AML-193 (cell line): ENCODE results near the gene SLC4A4.
"Not testable (repeated sequence)": the region's sequence is repeated elsewhere in the genome, so short reads cannot be mapped to it uniquely, and the experiment has no call there.

Experiments used
- DNase-seq, 2 experiments: peaks; one replicate each; lab custom pipeline; 2025; lab: John Stamatoyannopoulos, UW

SLC4A4 gene

DNA sequence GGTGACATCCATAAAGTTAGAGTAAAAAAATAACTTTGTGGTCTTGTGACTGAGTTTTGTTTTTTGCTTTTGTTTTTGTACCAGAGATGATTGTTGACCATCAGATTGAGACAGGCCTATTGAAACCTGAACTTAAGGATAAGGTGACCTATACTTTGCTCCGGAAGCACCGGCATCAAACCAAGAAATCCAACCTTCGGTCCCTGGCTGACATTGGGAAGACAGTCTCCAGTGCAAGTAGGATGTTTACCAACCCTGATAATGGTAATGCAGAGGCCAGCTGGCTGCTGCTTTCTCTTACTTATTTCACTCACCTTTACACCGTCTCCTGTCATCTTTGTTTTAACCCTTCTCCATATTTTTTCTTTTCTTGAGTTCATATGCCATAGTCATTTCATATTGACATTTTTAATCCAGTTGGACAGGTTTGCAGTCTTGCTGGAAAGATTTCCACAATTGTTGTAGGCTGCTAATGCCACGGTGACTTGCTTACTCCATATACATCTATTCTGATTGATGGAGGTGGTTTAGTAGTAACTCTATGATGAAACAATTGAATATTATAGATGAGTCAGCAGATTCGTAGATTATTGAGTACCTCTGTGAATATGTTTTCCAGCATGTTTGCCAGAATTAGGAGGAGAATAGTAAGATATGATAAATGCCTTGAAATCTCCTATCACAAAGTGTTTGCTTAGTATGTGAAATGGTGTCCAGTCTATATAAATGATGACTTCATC is 18.3 kb downstream of the SLC4A4 start:
- DNase-seq, result no peak

DNA sequence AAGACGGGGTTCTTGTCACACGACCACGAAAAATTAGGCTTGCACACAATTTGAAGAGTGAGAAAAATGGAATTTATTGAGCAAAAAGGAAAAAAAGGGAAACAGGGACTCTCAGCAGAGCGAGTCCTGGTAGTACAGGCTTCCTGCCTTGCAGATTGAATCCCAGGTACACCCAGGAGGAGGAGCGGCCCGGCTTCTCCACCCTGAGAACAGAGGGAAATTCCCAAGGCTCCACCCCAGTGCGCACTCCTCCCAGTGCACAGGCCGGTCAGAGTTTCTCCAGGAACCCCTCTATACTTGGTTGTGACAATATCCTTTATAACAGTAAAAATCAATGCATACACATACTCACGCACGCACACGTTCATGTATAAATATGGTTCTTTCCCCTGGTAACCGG is 22.0 kb downstream of the SLC4A4 start:
- no peak for DNase-seq

DNA sequence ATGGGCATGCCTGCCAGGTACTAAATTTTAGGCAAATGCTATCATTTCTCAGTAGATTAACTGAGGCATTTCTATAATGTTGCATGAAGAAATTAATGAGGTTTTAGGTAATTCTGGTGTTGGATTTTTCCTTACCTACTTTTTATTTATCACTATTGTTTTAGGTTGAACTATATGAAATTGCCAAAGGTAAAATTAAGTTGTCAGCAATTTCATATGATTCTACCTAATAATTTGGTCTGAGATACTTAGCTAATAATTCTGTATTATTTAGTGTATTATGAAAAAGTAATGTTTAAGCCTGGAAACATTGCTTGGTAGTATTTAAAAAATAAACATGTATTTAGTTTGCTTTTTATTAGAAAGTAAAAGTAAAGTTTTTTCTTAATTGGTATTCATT is 22.7 kb downstream of the SLC4A4 start:
- no peak for DNase-seq

DNA sequence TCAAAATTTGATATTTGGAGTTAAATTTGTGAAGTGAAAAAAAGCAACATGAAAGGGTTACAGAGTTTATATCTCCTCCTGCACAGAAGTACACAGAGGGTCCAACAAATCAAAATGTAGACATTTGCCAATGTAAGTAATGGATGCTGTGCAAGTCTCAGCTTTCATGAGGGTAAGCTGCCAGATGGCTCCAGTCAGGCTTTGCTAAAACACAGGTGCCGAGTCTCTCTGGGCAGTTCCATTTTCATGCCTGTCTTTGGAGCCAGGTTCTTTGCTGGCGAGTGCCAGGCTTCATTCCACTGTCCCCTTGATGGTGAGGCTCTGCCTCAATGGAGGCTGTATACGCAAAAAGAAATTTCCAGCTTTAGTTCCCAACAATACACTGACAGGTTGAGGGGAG is 27.9 kb downstream of the SLC4A4 start:
- DNase-seq, result no peak

DNA sequence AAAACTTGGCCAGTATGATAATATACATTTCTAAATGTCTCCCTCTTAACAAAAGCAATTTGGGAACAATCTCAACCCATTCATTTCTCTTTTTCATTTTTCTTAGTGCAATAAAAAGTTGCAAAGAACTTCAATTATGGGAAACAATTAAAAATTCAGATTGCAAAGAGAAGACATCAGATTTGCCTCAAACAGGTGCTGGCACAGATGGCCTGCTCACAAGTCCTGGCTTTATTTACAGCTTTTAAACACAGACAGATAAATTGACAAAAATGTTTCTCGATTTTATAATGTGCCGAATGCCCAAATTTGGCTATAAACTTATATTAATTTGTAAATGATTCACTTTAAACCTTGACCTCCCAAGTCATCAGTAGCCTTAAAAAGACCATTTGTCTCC is 28.7 kb downstream of the SLC4A4 start:
- DNase-seq, result no peak

DNA sequence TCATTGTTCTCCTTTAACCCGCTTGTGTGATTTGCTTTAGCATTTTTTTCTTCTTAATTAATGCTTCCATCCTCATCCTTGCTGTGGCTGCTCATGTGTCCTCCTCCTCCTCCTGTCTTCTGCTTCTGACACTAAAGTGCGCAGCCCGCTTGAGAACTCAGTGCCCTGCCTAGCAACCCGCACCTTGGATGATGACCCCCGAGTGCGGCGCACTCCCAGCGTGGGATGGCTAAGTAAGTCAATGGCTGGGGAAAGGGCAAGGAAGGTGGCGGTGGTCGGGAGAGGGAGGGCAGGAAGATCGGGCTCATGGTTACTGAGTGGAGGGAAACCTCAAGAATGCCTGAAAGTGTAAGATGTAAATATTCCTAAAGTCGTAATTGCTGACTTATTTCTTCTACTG is 30.1 kb downstream of the SLC4A4 start:
- DNase-seq, result no peak

DNA sequence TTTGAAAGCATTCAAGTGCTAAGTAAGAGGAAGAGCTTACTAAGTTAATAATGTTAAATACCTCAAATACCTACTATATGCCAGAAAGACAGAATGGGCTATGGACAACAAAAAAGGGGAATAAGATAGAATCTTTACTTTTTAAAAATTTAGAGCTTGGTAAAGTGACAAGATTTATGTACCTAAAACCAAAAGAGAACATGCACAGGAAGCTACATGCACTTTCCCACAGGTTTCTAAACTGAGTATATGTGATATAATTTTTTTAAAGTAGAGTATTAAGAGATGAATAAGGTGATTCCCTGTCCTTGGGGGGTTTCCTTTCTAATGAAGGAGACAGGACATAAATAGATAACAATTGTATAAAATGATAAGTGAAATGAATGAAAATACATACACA is 30.7 kb downstream of the SLC4A4 start:
- no peak for DNase-seq

DNA sequence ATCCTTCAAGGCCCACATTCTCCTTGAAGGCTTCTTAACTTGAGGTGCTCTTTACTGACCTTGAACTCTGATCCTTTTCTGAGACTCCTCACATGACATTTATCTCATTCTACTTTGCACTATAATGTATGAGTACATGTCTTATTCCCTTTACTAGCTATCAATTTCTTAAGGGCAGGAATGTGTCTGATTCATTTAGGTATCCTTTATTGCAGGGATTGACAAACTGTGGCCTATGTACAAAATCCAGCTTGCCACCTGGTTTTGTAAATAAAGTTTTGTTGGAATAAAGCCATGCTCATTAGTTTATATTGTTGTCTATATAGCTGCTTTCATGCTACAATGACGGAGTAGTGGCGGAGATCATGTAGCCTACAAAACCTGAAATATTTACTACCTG is 36.7 kb downstream of the SLC4A4 start:
- DNase-seq, result no peak

DNA sequence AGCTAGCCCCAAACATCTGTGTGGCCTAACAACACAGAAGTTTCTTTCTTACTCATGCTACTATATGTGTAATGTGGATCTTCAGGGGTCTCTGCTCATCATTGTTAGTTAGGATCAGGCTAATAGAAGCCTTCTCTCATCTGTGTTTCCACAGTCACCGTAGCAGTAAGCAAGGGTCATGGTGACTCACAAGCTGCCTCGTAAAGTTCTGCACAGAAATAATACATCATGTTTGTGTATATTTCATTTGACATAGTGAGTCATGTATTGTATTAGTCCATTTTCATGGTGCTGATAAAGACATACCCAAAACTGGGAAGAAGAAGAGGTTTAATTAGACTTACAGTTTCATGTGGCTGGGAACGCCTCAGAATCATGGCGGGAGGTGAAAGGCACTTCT is 38.7 kb downstream of the SLC4A4 start:
- DNase-seq, result no peak

DNA sequence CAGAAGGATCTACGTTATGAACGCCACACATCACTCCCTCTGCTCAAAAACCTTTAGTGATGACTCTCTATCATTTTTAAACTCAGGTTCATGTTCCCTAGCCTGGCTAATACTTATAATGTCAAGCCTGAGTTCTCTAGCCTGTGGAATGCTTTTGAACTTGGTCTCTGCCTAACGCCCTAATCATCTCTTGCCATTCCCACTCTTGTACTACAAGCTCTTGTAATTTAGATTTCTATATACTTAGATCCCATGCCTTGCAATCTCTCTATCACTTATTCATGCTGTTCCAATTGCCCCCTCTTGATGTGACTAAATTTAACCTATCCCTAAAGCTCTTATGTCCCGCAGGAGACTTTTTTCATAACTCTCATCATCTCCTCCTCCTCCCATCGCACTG is 40.3 kb downstream of the SLC4A4 start:
- DNase-seq, result no peak

DNA sequence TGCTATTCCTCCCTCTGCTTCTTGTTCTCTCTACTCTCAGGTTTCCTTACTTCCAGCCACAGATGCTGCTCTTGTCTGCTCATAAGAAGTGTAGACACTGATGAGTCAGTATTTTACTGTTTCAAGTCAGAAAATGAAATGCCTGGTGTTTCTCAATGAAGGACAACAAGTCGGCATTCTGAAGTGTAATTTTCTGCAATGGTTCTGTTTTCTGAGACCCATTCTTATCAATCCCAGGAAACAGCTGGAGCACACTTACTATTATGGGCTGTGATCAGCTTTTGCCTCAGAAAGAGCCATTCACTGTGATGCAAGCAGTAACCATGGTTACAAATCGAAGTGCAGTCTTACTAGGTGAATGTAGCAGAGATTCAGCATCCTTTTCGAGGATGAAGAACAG is 42.0 kb downstream of the SLC4A4 start:
- DNase-seq, result no peak

DNA sequence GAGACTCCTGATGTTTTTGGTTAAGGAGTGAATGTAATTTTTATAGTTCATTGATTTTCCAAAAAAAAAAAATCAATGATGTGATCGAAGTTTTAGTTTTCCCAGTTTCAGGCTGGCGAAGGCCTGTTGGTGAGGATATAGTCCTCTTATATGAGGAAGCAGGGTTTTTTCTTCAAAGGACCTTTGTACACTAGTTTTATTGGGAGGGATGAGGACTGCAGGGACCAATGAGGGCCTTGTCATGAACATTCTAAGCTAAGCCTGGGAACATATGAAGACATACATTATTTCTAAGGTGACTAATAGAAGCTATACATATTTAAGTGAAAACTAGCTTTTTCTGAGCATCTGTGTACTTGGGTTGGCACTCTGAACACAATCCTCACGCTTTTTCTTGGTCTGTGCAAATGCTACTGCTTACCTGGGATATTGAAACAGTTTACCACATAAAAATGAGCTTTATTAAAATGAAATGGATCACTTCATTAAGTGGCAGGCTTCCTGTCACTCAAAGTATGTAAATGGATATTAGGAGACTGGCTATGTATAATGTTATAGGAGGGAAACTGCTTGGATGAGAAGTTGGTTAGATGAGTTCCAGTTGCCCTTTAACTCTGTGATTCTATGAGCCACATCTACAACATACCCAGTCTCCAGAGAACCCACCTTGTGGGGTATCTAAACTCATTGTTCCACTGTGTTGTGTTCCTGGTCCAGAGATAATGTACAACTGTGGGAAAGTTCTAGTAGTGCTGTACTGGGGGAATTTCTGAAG is 43.5 kb downstream of the SLC4A4 start:
- DNase-seq, result no peak

DNA sequence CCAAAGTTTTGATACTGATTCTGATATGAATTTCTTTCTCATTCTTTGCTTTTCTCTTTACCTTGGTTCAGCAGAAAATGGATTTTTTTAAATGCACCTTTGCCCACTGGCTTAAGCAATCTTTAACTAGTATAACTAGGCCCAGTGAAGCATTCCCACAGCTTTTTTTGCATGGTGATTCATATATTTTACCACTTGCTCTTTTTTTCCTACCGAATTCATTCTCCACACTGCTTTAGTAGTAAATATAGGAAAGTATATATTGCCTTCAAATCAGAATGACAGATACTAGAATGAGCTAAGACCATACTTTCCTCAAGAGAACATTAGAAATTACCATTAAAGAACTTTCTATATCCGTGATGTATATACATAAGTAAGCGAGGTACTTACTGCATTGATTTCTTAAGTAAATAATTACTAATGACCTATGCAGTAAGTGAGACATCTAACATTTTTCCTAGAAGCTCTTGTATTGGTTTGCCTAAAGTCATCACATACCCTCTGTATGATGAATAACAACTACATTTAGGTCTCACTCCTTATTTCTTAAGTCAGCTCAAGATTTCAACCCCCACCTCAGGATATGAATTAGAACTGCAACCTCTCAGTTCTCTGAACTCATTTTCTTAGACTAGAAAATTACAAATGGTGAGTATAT is 44.2 kb downstream of the SLC4A4 start:
- no peak for DNase-seq

DNA sequence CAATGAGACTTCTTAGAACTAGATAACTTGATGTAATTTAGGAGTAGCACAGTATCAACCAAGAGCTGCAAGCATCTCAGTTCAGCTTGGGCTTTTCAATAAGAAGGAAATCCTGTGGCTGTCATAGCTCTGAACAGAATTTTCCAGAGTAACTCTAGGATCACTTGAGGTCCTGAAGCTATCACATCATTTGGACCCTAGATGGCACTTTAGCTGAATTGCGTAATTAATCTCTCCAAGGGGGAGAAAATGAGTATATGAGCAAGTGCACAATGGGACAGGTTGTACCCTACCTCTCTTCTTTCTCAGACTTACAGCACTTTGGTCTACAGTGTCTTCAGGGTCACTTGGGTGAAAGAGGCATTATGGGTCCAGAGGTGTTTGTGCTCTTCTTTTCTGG is 45.2 kb downstream of the SLC4A4 start:
- no peak for DNase-seq

DNA sequence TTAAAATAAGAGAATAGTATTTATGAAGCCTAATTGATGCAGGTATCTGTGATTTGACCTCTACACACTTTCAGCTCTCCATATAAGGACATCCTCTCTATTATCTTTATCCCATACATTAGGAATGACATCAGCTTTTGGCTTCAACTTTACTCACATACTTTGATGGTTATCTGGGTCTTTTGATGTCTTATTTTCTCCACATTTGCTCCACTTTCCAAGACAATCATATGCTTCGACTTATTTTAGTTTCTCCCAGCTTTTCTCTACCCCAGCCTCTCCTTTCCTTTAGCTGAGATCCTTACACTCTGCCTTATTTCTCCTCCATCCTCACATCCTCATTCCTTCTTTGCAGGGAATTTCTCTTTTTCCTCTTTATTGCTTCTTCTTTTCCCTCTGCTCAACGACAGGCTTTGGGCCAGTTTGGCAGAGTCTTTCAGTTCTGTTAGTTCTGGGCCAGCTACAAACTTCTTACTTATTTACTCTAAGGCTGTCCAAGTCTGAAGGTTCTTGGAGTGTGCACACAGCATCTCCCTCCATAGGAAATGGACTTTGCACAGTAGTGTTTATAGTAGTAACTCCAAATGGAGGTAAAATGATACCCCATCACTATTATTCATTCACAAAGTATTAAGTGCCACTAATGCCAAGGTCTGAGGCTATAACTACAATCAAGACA is 50.5 kb downstream of the SLC4A4 start:
- DNase-seq, result no peak

DNA sequence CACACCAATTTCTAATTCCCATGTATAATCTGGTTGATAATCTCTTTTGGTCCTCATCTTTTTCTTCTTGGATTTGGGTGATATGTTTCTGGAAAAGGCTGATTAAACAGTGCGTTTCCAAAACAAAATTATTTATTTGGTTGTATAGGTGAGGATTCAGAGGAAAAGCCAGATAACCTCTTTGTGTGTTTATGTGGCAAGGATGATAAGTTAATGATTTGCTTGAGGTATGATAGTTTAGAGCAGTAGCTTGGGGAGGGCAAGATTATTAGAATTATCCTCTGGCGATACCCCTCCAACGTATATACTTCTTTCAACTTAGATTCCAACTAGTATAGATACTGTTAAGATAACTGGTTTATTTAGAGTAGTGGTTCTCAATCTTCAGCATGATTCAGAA is 53.3 kb downstream of the SLC4A4 start:
- no peak for DNase-seq

DNA sequence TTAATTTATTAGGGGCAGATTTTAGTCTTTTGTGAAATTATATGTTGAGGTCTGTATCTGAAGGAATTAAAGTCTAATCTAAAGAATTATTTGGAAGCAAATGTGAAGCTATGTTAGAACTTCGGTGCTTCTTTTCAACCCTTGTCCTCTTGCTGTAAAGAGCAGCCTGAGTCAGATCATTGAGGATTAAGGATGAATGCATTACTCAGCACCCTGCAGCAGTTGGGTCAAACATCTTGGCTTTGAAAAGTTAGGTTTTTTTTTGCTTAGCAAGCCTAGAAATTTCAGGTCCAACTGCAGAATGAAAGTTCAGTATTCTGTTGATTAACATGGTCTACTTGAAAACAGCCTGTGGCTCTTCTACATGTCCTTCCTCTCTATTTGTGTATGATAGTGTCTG is 57.6 kb downstream of the SLC4A4 start:
- DNase-seq, result no peak

DNA sequence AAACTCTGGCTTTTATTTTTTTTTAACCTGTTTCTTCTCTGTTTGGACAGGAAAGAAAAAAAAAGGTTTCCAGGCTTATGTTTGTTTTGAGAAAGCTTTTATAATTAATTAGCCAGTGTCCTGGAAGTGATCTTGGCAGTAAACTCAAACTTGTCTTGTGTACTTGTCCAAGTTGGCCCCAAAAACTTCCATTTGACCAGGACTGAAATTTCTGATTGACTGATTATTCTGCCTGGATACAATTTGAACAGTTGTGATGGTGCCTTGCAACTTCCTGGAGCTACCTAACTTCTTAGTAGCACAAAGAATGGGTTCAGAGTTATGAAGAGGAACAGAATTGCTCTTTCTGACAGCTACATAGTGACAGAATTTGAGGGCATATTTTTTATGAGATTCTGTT is 62.0 kb downstream of the SLC4A4 start:
- DNase-seq, result no peak

DNA sequence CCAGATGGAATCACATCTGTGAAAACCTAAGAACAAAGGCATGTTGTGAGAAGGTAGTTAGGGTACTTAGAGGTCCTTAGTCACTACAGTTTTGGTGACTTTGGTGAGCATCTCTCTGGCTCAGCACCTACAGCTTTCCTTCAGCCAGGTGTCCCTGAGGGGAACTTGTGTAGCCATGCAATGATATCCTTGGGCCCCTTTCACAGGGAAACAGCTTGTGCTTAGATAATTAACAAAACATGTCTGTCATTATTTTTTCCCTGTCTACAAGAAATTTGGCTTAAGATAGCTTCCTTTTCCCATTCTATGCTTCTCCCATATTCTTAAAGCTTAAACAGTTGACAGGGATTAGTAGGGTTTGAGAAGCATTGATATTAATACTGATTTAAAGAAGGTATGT is 63.8 kb downstream of the SLC4A4 start:
- no peak for DNase-seq

DNA sequence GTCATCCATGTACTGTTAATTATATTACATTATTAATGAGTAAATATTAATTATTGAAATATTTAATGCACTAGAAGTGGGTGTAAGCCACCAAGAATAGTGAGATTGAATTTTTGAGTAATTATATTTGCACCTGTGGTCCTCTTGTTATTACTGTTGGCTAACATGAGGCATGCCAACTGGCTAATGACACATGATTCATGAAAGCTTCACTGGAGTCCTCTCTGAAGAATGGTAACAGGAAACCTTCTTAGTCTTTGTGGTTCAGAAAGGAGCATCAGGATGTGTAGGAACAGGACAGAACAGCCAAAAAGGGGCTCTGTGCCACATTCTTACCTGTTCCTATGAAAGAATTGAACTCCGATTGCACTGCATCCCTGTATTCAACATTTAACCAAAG is 65.2 kb downstream of the SLC4A4 start:
- no peak for DNase-seq

DNA sequence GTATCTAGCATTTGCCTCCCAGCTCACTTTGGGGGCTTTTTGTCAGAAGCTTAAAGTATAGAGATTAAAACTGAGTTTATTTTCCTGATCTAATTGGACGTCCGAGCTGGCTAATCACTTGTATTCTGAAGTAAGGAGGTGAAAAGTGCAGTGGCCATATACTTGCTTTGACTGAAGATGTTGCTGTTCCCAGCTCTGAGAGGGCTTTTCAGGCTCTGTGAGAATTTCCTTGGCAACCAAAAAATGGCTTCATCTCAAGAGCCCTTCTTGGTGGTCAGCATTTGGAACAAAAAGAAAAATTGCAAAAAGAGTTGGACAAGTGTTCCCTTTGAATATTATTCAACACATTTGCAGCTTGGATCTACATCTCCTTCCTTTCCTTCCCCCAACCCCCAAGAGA is 67.0 kb downstream of the SLC4A4 start:
- no peak for DNase-seq

DNA sequence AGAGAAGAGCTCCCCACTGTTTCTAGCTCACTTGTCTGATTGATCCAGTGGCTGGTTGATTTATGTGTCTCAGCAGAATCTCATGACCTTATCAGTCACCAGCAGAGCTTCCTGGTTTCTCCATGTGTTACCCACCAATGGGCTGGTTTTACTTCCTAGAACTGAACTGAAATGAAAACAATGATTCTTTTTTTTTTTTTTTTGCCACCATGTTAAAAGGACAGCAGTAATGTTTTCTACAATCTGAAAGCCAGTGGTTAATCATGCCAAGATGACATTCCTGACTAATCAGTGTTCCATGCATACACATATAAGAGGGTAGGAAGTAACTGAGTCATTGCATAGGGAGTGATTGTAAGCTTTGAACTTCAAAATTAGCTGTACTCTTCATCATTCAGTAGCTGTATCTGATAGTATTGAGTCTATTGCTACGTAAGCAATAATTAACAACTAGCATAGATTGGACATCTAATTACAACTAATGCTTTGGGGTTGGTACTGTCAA is 67.7 kb downstream of the SLC4A4 start:
- no peak for DNase-seq

DNA sequence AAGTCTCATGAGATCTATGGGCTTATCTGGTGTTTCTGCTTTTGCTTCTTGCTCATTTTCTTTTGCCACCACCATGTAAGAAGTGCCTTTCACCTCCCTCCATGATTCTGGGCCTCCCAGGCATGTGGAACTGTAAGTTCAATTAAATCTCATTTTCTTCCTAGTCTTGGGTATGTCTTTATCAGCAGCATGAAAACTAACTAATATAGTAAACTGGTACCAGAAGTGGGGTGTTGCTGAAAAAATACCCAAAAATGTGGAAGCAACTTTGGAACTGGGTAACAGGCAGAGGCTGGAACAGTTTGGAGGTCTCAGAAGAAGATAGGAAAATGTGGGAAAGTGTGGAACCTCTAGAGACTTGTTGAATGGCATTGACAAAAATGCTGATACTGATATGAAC is 70.1 kb downstream of the SLC4A4 start:
- DNase-seq, result not testable (repeated sequence)
